GM23248 (cell line): Measurements from ENCODE around the gene EMC8. TPM values are rescaled to one million over a fixed set of nuclear protein-coding genes. Genes with fewer than 3 reads are reported as not detected.

ENCODE experiments used
- DNase-seq: peaks from one replicate; pipeline ENCODE4 v3.0.0-alpha.2; 2015
- H2AFZ ChIP-seq: fragments of 200-600 bp; sonication (generic); 2 replicates; pipeline ENCODE4 v1.6.1; 2016; ENCODE audit warnings: antibody characterized with exemption
- H3F3A ChIP-seq: fragments of 200-600 bp; sonication (generic); 2 replicates; pipeline ENCODE4 v1.6.1; 2016; ENCODE audit warnings: mild to moderate bottlenecking, antibody characterized with exemption, mixed run types; ENCODE audit not compliant: insufficient read depth
- H3K27ac ChIP-seq: fragments of 200-600 bp; sonication (generic); 2 replicates; pipeline ENCODE4 v1.5.1; 2016; ENCODE audit warnings: mild to moderate bottlenecking
- H3K27me3 ChIP-seq: fragments of 200-600 bp; sonication (generic); replicated peaks from 2 replicates; pipeline ENCODE4 v1.6.1; 2016; ENCODE audit warnings: mild to moderate bottlenecking; ENCODE audit not compliant: insufficient read depth
- H3K36me3 ChIP-seq: fragments of 200-600 bp; sonication (generic); 2 replicates; pipeline ENCODE4 v1.6.1; 2016; ENCODE audit warnings: low read depth, mild to moderate bottlenecking
- H3K4me1 ChIP-seq: fragments of 200-600 bp; sonication (generic); 2 replicates; pipeline ENCODE4 v1.6.1; 2016; ENCODE audit warnings: mild to moderate bottlenecking; ENCODE audit not compliant: insufficient read depth
- H3K4me2 ChIP-seq: fragments of 200-600 bp; sonication (generic); one replicate; pipeline ENCODE4 v1.6.1; 2016; ENCODE audit warnings: mild to moderate bottlenecking; ENCODE audit not compliant: unreplicated experiment
- H3K4me3 ChIP-seq: fragments of 200-600 bp; sonication (generic); 2 replicates; pipeline ENCODE4 v1.5.1; 2016; ENCODE audit warnings: mild to moderate bottlenecking
- H3K79me2 ChIP-seq: fragments of 200-600 bp; sonication (generic); 2 replicates; pipeline ENCODE4 v1.6.1; 2016; ENCODE audit warnings: mild to moderate bottlenecking; ENCODE audit not compliant: insufficient read depth
- H3K9ac ChIP-seq: fragments of 200-600 bp; sonication (generic); 2 replicates; pipeline ENCODE4 v1.6.1; 2016; ENCODE audit warnings: mild to moderate bottlenecking
- H3K9me2 ChIP-seq: fragments of 200-600 bp; sonication (generic); 2 replicates; pipeline ENCODE4 v1.6.1; 2016; ENCODE audit warnings: mixed run types, mild to moderate bottlenecking, moderate library complexity; ENCODE audit not compliant: insufficient read depth
- H3K9me3 ChIP-seq: fragments of 200-600 bp; sonication (generic); one replicate; pipeline ENCODE4 v1.6.1; 2017; ENCODE audit warnings: low read depth
- H4K20me1 ChIP-seq: fragments of 200-600 bp; sonication (generic); 2 replicates; pipeline ENCODE4 v1.6.0; 2016; ENCODE audit not compliant: insufficient read depth
- EZH2 ChIP-seq: fragments of 200-600 bp; sonication (generic); IDR thresholded peaks from 2 replicates; pipeline ENCODE4 v1.6.1; 2018; ENCODE audit warnings: antibody characterized with exemption, mild to moderate bottlenecking; ENCODE audit not compliant: insufficient read depth, poor library complexity, severe bottlenecking
- EZH2phosphoT487 ChIP-seq: fragments of 200-600 bp; sonication (generic); IDR thresholded peaks from 2 replicates; pipeline ENCODE4 v1.6.1; 2018; ENCODE audit warnings: antibody characterized with exemption, moderate library complexity, mild to moderate bottlenecking, low read depth; ENCODE audit not compliant: insufficient read depth
- WGBS, 2 experiments: methylation state at CpG; one replicate each; pipeline ENCODE4 v1.1.6; 2015 to 2017; ENCODE audit warnings: low lambda C conversion rate in 2 of 2, low coverage in 1 of 2; ENCODE audit errors: missing lambda C conversion rate in 2 of 2; 5-methylcytosine and 5-hydroxymethylcytosine counted together
- in situ Hi-C: fragments of 300-500 bp; cut with MboI; formaldehyde crosslinking; loops from 2 replicates; pipeline ENCODE4 v1.15.0; 2020
- polyA plus RNA-seq: library from polyadenylated mRNA; unstranded; fragments of >200 nt; fragmentation: Nextera tagmentation; extraction: Ambion mirVana; gene quantifications from 2 replicates; pipeline ENCODE4 v1.2.1, GENCODE V29; 2016
- total RNA-seq: library from RNA; depleted of rRNA; stranded (reverse); fragments of >200 nt; shearing (Covaris generic); gene quantifications from 2 replicates; pipeline ENCODE4 v1.2.3, GENCODE V29; 2014

Gene EMC8
- total and polyA plus RNA-seq, 2 experiments from 2014 or later = 35.2 to 39.4 TPM

DNA sequence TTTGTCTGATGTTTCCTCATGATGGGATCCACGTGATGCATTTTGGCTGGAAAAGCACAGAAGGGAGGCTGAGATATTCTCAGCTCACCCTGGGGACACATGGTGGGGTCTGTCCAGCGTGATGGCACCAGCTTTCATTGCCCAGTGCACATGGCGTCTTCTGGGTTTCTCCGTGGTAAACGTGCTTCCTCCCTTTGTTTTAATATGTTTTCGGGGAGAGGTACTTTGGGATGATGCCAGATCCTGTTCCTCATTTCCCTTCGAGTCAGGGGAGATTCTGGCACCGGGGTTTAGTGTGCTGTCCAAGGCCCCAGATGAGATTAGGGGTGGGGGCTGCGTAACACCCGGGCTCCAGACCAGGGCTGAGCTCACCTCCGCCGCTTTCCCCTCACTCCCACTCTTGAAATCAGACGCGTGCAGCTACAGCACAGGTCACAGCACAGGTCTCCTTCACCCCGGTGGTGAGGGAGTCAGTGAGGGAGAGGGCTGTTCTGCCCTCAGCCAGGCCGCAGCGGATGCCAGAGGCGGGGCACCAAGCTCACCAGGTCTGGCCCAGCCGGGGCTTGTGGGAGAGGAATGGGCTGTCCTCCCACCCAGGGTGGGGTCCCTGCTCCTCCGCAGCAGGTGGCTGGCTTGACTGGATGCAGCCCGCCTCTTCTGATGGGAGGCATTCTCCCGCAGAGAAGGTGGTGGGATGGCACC, 34.0 kb upstream of the EMC8 start:
- Histone ChIP-seq H3K79me2 (no peaks in the 10 kb centered on the region), H3K4me1 (no peaks in the 10 kb centered on the region), H3K9me2 (no peaks in the 10 kb centered on the region), H3K9me3 (no peaks in the 10 kb centered on the region), H3F3A (no peaks in the 10 kb centered on the region), H3K36me3 (no peaks in the 10 kb centered on the region), H3K27me3 (peaks cover 54% of the 10 kb centered on the region), H3K27ac (no peak overlapping the region), H4K20me1 (no peaks in the 10 kb centered on the region), H3K4me3 (no peak overlapping the region), H3K4me2 (no peak overlapping the region), H3K9ac (no peak overlapping the region), H2AFZ (no peak overlapping the region)
- TF ChIP-seq EZH2phosphoT487 (no peak), EZH2 (no peak)
- in situ Hi-C loops = loop anchor here (25.0 kb wide), 1 partner anchor 679 kb away; the partner anchor contains the start of gene FOXF1
- no peak for DNase-seq
- 36 to 38% methylated on average over 22 of the region's 22 CpGs for WGBS, 2 experiments

GRCh38 chr16:85832570-85833218, 33.4 kb upstream of the EMC8 start:
- 62 to 64% methylated on average over 21 of the region's 21 CpGs for WGBS, 2 experiments
- Histone ChIP-seq H3K4me2 (no peak overlapping the region), H3F3A (no peaks in the 10 kb centered on the region), H2AFZ (no peak overlapping the region), H3K4me1 (no peaks in the 10 kb centered on the region), H3K9me3 (no peaks in the 10 kb centered on the region), H3K79me2 (no peaks in the 10 kb centered on the region), H3K4me3 (no peak overlapping the region), H3K27me3 (peaks cover 47% of the 10 kb centered on the region), H3K36me3 (no peaks in the 10 kb centered on the region), H3K9me2 (no peaks in the 10 kb centered on the region), H4K20me1 (no peaks in the 10 kb centered on the region), H3K27ac (no peak overlapping the region), H3K9ac (no peak overlapping the region)
- in situ Hi-C loops = loop anchor here (25.0 kb wide), 1 partner anchor 680 kb away; the partner anchor contains the start of gene FOXF1
- DNase-seq = no peak
- TF ChIP-seq EZH2phosphoT487 (no peak), EZH2 (no peak)

- no peak overlapping the region for H3K4me3 ChIP-seq
- no peaks in the 10 kb centered on the region for H3F3A ChIP-seq
- DNase-seq = no peak
- no peaks in the 10 kb centered on the region for H3K9me3 ChIP-seq
- H2AFZ ChIP-seq = no peak overlapping the region
- peaks cover 36% of the 10 kb centered on the region for H3K27me3 ChIP-seq
- 44 to 48% methylated on average over 9 of the region's 9 CpGs for WGBS, 2 experiments
- no peaks in the 10 kb centered on the region for H4K20me1 ChIP-seq
- H3K36me3 ChIP-seq = no peaks in the 10 kb centered on the region
- in situ Hi-C loops = loop anchor here (25.0 kb wide), 1 partner anchor 681 kb away; the partner anchor contains the start of gene FOXF1
- no peaks in the 10 kb centered on the region for H3K4me1 ChIP-seq
- no peaks in the 10 kb centered on the region for H3K9me2 ChIP-seq
- no peak overlapping the region for H3K27ac ChIP-seq
- no peak for TF ChIP-seq EZH2phosphoT487
- no peak for TF ChIP-seq EZH2
- no peaks in the 10 kb centered on the region for H3K79me2 ChIP-seq
- no peak overlapping the region for H3K4me2 ChIP-seq
- no peak overlapping the region for H3K9ac ChIP-seq
Measured at GRCh38 chr16:85830821-85831220, 31.5 kb upstream of the EMC8 start.

DNA sequence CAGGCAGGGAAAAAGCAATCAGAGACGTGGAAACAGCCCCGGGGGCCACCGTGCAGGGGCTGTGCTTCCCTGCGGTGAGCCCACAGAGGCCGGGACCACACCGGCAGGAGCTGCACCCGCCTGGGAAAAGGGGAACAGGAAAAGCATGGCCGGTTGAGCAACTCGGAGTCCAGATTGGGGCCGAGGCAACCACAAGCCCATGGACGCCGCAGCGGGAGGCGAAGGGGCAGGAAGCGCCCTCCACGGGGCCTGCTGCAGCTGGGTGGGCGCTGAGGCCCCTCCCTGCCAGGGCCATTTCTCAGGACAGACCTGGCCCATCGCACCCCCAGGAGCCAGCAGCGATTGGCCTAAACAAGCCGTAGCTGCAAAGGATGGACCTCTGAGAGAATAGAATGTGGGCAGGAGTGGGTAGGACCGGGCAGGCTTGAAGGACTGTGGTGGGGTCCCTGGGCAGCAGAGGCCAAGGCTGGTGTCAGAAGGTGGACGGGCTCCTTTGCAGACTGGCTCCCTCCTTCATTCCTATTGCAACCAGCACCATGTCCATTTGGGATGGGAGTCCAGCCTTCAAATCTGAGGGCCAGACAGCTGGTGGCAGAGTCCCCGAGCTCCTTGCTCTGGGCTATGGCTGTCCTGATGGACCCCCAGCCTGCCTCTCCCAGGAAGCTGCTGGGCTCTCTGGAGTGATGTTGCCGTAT, 30.6 kb upstream of the EMC8 start:
- peaks cover 31% of the 10 kb centered on the region for H3K27me3 ChIP-seq
- H2AFZ ChIP-seq = no peak overlapping the region
- no peak overlapping the region for H3K4me3 ChIP-seq
- H3K27ac ChIP-seq = no peak overlapping the region
- no peaks in the 10 kb centered on the region for H3F3A ChIP-seq
- H3K79me2 ChIP-seq = no peaks in the 10 kb centered on the region
- H3K9me2 ChIP-seq = no peaks in the 10 kb centered on the region
- no peaks in the 10 kb centered on the region for H4K20me1 ChIP-seq
- H3K4me2 ChIP-seq = no peak overlapping the region
- H3K9me3 ChIP-seq = no peaks in the 10 kb centered on the region
- no peaks in the 10 kb centered on the region for H3K4me1 ChIP-seq
- H3K36me3 ChIP-seq = no peaks in the 10 kb centered on the region
- 53 to 59% methylated on average over 16 to 24 of the region's 24 CpGs for WGBS, 2 experiments
- in situ Hi-C loops = loop anchor here (10.0 to 25.0 kb wide), 3 partner anchors 155 to 682 kb away; partner anchors contain the start of gene FOXF1
- H3K9ac ChIP-seq = no peak overlapping the region
- no peak for DNase-seq
- TF ChIP-seq EZH2phosphoT487 = no peak
- no peak for TF ChIP-seq EZH2
